Heart right ventricle (tissue), 12 donors: ENCODE results near the gene IL37. TPM values are rescaled to one million over a fixed set of nuclear protein-coding genes. Genes with fewer than 3 reads are reported as not detected.

ENCODE experiments used
- polyA plus RNA-seq, 2 donors: library from polyadenylated mRNA; stranded (reverse); fragments of 200-250 nt; gene quantifications; one replicate each; pipeline ENCODE4 v1.2.3, GENCODE V29; 2013
- total RNA-seq, 10 donors: library from RNA; stranded (reverse); fragmentation: NEBNext Ultra II Directional in 3 of 10; extraction: Animal tissue kit (Norgen Biotek cat#: 25700) in 3 of 10; gene quantifications; one replicate each; pipeline versions ENCODE4 v1.2.1 to v1.2.4, GENCODE V29; 2021 to 2023
- donor health status: ischemic (EF 13 %, LVEDD 7.1; RV severe dilation, severe dysfunction).
- donor health status: healthy with polysubstance abuse.
- donor health status: DM: no; HTN: yes; CAD: no.
- donor health status: DM: no; HTN: no; CAD: no.
- donor health status: ischemic (EF 25% LVEDD 6.9; RV normal size, moderate dysfunction).
- donor health status: ischemic (EF 25% LVEDD 5.7; RV mildly dilated, moderate dysfunction).
- donor health status: healthy.
- donor health status: nonischemic (EF 11% LVEDD 7.7; RV severe dilation, severe dysfunction).
- donor health status: DM: yes; HTN: yes; CAD: no.
- donor health status: PGD.
- donor health status: ischemic (EF 29% LVEDD 5.4; RV normal size, mild dysfunction).
- donor health status: nonischemic (EF 23%, LVEDD 6.1; RV moderate dilation, normal function).

Gene IL37
- total and polyA plus RNA-seq, 12 donors: not detected

Other genes with a start within 250 kb of the IL37 start
- under 1 TPM in 1 of 10 donors, not detected in 9; 0.35 TPM for gene NT5DC4, start 190.1 kb upstream of the IL37 start, total RNA-seq
- not detected for gene NT5DC4, start 190.1 kb upstream of the IL37 start, polyA plus RNA-seq
- gene CKAP2L, start 146.6 kb upstream of the IL37 start, total RNA-seq: 1 to 10 TPM in 1 of 10 donors, under 1 TPM in 5, not detected in 4; 0.34 to 1.8 (median 0.45) TPM
- under 1 TPM in 1 of 2 donors, not detected in 1; 0.03 TPM for gene CKAP2L, start 146.6 kb upstream of the IL37 start, polyA plus RNA-seq
- not detected for gene IL1A, start 126.7 kb upstream of the IL37 start, total RNA-seq
- gene IL1A, start 126.7 kb upstream of the IL37 start, polyA plus RNA-seq: under 1 TPM in 1 of 2 donors, not detected in 1; 0.01 TPM
- 10 to 100 TPM in 1 of 10 donors, 1 to 10 TPM in 4, under 1 TPM in 4, not detected in 1; 0.14 to 10.3 (median 1.1) TPM for gene IL1B, start 74.4 kb upstream of the IL37 start, total RNA-seq
- gene IL1B, start 74.4 kb upstream of the IL37 start, polyA plus RNA-seq: under 1 TPM; 0.29 to 0.48 TPM
- gene IL36G, start 66.8 kb downstream of the IL37 start, total RNA-seq: not detected
- gene IL36G, start 66.8 kb downstream of the IL37 start, polyA plus RNA-seq: not detected
- not detected for gene IL36A, start 94.3 kb downstream of the IL37 start, total RNA-seq
- not detected for gene IL36A, start 94.3 kb downstream of the IL37 start, polyA plus RNA-seq
- not detected for gene IL36B, start 141.7 kb downstream of the IL37 start, total RNA-seq
- not detected for gene IL36B, start 141.7 kb downstream of the IL37 start, polyA plus RNA-seq
- not detected for gene IL36RN, start 148.0 kb downstream of the IL37 start, total RNA-seq
- not detected for gene IL36RN, start 148.0 kb downstream of the IL37 start, polyA plus RNA-seq
- gene IL1F10, start 156.8 kb downstream of the IL37 start, total RNA-seq: not detected
- not detected for gene IL1F10, start 156.8 kb downstream of the IL37 start, polyA plus RNA-seq
- gene IL1RN, start 216.4 kb downstream of the IL37 start, total RNA-seq: 1 to 10 TPM in 2 of 10 donors, under 1 TPM in 6, not detected in 2; 0.22 to 9.2 (median 0.86) TPM
- under 1 TPM; 0.22 to 0.87 TPM for gene IL1RN, start 216.4 kb downstream of the IL37 start, polyA plus RNA-seq